Measurements from ENCODE around the gene HAUS7.

HAUS7 gene

GRCh38 chrX:153470411-153471363, at the start of gene HAUS7:
Gene HAUS7, minus strand, starts transcription at chrX:153470576. Its CDS starts 19 bp downstream, at chrX:153470557.
- peak within 1 kb of the TSS in 18 of 21 experiments; percentile 36 to 82 (median 68) for H3K27ac ChIP-seq
- H3K4me3 ChIP-seq, result peak within 1 kb of the TSS; percentile 55 to 73 (median 61)

DNA sequence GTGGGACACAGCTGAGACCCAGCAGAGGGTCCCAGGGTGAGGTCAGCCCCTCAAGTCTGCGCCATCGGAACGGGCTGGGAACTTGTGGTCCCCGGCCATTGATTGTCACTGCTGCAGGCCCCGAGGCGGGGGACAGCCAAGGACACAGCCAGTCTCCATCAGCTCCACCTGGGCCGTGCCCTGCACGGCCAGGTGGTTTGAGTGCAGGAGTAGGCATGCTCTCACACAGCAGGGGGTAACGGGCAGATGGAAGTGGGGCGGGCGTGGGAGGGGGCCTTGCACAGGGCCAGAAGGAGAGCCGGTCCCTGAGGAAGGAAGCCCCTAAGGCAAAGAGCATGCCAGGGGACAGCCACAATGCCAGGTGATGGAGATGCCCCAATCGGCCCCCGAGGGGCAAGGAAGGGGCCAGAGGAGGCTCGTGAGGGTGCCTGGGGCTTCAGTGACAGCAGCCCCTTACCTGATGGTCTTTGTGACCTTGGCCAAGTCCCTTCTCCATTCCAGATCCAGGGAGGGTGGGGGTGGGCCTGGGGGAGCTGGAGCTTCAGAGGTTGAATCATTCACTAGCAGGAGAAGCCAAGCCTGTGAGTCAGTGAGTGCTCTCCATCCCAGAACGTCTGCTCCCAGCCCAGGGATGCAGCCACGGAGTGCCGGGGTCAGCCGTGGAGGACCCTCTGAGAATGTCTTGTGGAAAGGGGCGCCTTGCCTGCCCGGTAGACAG, 49.4 kb upstream of the HAUS7 start:
- no peak overlapping the region for H3K27ac ChIP-seq
- no peak overlapping the region for H3K4me3 ChIP-seq

DNA sequence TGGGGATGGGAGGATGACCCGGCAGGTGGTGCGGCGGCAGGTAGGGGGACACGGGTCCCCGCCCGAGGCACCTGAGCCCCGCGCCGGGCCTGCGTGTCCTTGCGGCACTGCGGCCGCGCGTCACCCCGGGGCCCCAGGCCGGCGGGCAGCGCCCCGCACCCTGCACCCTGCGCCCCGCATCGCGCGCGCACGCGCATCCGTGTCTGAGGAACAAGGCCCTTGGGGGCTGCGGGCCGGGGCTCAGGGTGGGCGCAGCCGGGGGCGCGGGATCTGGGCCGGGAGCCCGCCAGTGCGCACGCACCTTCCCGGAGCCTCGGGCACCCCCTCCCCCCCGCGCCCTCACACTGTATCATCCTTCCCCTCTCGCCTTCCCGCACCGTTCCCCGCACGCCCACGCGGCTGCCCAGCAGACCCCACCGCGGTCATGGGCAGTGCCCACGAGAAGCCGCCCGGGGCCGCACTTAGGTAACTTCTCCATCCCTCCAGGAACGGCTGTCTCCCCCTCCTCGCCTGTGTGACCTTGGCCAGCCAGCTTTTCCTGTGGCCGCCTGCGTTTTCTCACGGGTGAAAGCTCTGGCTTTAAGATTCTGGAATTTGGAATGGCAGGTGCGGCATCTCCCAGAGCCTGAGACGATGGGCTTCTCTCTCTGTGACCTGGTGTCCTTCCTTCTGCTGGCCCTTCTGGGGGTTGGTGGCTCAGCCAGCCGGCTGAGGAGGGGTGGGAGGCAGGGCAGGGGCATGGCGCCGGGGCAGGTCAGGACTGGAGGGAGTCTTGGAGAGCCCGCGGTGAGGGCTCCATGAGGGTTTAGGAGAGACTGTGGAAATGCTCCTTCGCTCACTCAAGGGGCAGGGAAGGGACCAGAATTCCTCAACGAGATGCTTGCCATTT, 47.8 kb upstream of the HAUS7 start:
- Histone ChIP-seq H3K27ac (no peak overlapping the region), H3K4me3 (no peak overlapping the region)

- Histone ChIP-seq H3K27ac (no peak within 1 kb of the TSS), H3K4me3 (no peak within 1 kb of the TSS)
Measured at GRCh38 chrX:153517423-153517822, 47.0 kb upstream of the HAUS7 start, which contains the start of gene ATP2B3. Gene ATP2B3, plus strand, starts transcription at chrX:153517642. Its CDS starts 18,606 bp downstream, at chrX:153536248.

DNA sequence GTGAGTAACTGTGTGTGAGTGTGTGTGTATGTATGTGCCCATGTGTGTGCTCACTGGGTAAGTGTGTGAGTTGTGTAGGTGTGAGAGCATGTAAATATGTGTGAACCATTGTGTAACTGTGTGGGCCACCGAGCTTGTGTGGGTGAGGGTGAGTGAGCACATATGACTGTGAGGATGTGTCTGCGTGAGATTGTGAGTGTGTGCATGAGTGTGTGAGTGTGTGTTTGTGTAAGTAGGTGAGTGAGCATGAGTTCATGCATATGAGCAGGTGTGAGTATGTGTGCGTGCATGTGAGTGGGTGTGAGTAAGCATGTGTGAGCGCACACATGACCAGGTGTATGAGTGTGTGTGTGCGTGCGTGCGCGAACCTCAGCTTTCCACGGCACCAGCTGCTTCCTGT, 45.7 kb upstream of the HAUS7 start:
- Histone ChIP-seq H3K27ac (no peak overlapping the region), H3K4me3 (no peak overlapping the region)

- Histone ChIP-seq H3K4me3 (no peak overlapping the region), H3K27ac (no peak overlapping the region)
Measured at GRCh38 chrX:153515435-153515834, 45.1 kb upstream of the HAUS7 start.

DNA sequence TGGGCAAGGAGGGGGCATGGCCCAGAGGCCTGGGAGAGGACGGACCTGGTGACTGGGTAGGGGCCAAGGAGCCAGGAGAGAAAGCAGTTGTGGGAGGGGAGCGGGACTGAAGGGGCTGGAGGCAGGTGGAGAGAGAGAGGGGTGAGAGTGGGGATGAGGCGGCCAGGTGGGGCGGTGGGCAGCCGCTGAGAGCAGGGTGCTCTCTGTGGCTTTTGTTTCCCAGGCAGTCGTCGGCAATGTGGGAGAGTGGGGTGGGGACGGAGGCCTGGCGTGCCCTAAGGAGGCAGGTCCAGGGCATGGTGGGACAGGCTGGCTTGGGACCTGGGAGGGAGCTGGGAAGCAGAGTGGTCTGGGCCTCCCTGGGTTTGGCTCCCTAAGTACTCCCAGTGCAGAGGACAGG, 43.9 kb upstream of the HAUS7 start:
- H3K27ac ChIP-seq, result no peak overlapping the region
- no peak overlapping the region for H3K4me3 ChIP-seq

DNA sequence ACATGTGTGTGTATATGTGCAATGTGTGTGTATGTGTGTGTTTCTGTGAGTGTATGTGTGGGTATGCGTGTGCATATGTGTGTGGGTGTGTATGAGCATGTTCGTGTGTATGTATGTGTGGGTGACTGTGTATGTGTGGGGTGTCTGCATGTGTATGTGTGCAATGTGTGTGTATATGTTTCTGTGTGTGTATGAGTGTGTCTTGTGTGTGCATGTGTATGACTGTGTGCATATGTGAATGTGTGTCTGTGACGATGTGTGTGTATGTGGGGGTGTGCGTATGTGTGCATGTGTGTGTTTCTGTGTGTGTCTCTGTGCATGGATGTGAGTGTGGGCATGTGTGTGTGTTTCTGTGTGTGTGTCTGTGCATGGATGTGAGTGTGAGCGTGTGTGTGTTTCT, 42.9 kb upstream of the HAUS7 start:
- Histone ChIP-seq H3K4me3 (no peak overlapping the region), H3K27ac (no peak overlapping the region)

- no peak overlapping the region for H3K4me3 ChIP-seq
- H3K27ac ChIP-seq, result no peak overlapping the region
Measured at GRCh38 chrX:153512501-153512893, 42.1 kb upstream of the HAUS7 start.

GRCh38 chrX:153511784-153512500, 41.6 kb upstream of the HAUS7 start:
- Histone ChIP-seq H3K4me3 (no peak overlapping the region), H3K27ac (no peak overlapping the region)

DNA sequence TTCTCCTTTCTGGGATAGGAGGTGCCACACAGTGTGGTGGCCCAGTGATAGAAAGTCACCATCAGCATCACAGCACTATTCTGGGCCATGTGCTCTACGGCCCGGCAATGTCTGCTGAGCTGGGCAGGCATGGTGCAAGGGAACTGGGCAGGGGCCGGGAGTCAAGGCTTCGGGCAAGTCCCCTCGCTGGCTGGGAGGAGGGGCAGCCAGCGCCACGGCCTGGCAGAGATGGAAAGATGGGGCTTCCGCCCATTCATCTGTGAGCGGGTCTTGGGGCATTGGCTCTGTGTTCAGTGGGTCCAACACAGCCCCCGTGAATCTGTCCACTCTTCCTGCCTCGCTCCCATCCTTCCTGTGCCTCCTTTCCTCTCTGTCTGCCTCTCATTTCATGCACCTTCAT, 40.0 kb upstream of the HAUS7 start:
- Histone ChIP-seq H3K4me3 (no peak overlapping the region), H3K27ac (no peak overlapping the region)

DNA sequence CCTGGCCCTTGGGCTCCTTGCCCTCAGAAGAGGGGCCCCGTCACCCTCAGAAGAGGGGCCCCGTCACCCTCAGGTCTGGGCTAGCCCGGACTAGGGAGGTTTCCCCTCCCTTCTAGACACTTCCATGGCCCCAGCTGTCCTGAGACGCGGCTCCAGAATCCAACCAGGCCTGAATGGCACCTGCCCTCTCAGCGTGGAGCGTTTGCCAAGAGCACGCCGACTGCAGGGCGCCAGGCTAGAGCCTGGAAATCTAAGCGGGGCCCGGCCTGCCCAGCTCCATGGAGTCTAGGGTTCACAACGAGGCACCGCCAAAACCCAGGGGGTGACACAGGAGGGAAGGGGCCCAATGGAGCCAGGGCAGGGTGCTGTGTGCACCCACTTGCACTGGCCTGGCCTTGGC, 39.2 kb upstream of the HAUS7 start:
- no peak overlapping the region for H3K27ac ChIP-seq
- H3K4me3 ChIP-seq, result no peak overlapping the region

DNA sequence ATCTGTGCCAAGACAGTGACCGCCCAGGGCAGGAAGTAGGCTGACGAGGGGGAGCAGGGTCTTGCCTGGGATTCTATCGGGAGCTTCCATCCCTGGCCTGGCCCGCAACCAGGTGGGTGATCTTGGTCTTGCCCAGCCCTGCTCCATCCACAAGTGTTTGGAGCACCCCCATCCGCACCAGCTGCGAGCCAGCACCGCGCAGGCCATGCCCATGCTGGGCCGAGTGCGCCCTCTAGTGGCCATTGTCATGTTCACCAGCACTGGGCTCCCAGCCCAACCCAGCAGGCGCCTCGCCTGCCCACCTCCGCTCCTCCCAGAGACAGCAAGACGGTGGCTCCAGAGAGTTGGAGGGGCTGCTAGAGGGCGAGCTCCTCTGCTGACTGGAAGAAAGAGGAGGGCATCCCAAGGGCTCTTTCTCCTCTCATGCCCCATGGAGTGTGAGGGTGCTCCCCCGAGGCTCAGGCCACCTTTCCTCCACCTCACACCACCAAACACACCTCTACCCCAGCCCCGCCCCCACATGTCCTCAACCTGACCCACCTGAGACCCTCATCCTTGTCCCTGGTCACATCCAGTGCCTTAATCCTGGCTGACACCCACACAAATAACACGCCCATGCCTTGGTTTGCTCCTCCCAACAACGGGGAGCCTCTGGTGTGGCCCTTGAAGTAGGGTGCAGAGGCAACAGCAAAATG, 37.3 kb upstream of the HAUS7 start:
- Histone ChIP-seq H3K4me3 (no peak overlapping the region), H3K27ac (no peak overlapping the region)

DNA sequence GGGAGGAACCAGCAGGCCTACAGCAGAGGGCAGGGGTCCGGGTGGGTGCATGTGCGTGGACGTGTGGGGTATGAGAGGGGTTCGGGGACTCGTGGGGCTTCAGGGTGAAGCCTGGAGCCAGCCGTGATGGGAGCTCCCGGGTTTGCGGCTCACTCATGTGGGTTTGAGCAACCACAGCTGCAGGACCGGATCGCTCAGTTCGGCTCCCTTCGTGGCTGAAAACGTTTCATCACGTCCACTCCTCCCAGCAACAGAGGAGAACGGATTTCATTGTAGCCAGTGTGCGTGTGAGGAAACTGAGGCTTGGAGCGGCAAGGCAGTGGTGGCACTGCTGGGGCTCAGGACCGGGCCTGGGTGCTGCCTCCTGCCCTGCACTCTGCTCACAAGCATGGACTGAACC, 35.0 kb upstream of the HAUS7 start:
- Histone ChIP-seq H3K4me3 (no peak overlapping the region), H3K27ac (no peak overlapping the region)

DNA sequence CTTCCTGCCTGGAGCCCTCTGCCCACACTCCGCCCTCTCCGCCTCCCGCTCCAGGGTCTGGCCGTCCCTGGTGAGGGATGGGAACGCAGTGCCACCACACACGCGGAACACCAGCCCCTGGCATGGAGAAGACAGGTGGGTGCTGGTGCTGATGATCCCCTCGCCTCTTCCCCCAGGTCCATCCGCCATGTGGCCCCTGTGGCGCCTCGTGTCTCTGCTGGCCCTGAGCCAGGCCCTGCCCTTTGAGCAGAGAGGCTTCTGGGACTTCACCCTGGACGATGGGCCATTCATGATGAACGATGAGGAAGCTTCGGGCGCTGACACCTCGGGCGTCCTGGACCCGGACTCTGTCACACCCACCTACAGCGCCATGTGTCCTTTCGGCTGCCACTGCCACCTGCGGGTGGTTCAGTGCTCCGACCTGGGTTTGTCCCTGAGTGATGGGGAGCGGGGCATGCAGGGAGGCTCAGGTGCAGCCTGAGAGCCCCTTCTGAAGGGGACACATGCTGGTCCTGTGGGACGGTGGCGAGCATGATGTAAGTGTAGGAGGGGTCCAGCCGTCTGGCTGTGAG, 34.2 kb upstream of the HAUS7 start:
- H3K27ac ChIP-seq, result peak overlapping the region in 1 of 21 experiments; percentile 69
- no peak overlapping the region for H3K4me3 ChIP-seq

DNA sequence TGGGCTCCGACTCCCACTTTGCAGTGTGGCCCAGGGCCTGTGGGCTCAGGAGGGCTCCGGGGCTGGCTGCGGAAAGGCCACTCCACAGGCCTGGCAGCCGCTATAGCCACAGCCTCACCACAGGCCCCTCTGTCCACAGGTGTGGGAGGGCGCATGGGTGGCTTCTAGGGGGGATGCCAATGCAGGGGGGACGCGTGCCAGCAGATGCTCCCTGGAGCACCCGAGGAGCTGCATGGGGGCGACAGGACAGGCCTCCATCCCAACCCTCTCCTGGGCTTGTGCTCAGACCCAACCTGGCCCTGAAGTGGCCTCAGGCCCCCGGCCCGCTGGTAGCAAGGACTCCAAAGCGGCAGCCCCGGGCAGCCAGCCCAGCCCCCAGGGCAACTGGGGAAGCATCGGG, 32.4 kb upstream of the HAUS7 start:
- Histone ChIP-seq H3K27ac (peak overlapping the region in 2 of 21 experiments; percentile 63 to 88), H3K4me3 (peak overlapping the region in 2 of 7 experiments; percentile 24 to 27)

GRCh38 chrX:153502131-153502530, 31.8 kb upstream of the HAUS7 start:
- peak overlapping the region in 8 of 21 experiments; percentile 2 to 88 (median 34) for H3K27ac ChIP-seq
- peak overlapping the region in 2 of 7 experiments; percentile 24 to 27 for H3K4me3 ChIP-seq

- peak overlapping the region in 8 of 21 experiments; percentile 2 to 88 (median 34) for H3K27ac ChIP-seq
- H3K4me3 ChIP-seq, result no peak overlapping the region
Measured at GRCh38 chrX:153501530-153501929, 31.2 kb upstream of the HAUS7 start.
